Karpas-422 (cell line): ENCODE results near the gene CDHR2. TPM values are rescaled to one million over a fixed set of nuclear protein-coding genes. Genes with fewer than 3 reads are reported as not detected.
A peak's percentile ranks its signal among the peaks of the same experiment; 100 is the strongest.

Source experiments
- DNase-seq: peaks from one replicate; pipeline ENCODE4 v3.0.0-alpha.2; 2015
- H2AFZ ChIP-seq: fragments of 200-600 bp; sonication (generic); 2 replicates; pipeline ENCODE4 v1.6.1; 2014; ENCODE audit warnings: antibody characterized with exemption, low read length, mixed read lengths
- H3K27ac ChIP-seq: fragments of 200-600 bp; sonication (generic); 2 replicates; pipeline ENCODE4 v1.5.1; 2014; ENCODE audit warnings: mild to moderate bottlenecking, low read length, moderate library complexity
- H3K27me3 ChIP-seq: fragments of 200-600 bp; sonication (generic); 2 replicates; pipeline ENCODE4 v1.6.1; 2014; ENCODE audit warnings: low read length, mixed read lengths
- H3K36me3 ChIP-seq: fragments of 200-600 bp; sonication (generic); 2 replicates; pipeline ENCODE4 v1.6.1; 2014; ENCODE audit warnings: low read length, mixed read lengths; ENCODE audit not compliant: insufficient read depth
- H3K4me1 ChIP-seq: fragments of 200-600 bp; sonication (generic); 2 replicates; pipeline ENCODE4 v1.6.1; 2014; ENCODE audit warnings: mild to moderate bottlenecking, low read length, mixed read lengths
- H3K4me2 ChIP-seq: fragments of 200-600 bp; sonication (generic); 2 replicates; pipeline ENCODE4 v1.6.1; 2014; ENCODE audit warnings: low read length, low read depth, mild to moderate bottlenecking; ENCODE audit not compliant: poor library complexity, severe bottlenecking
- H3K4me3 ChIP-seq: fragments of 200-600 bp; sonication (generic); 2 replicates; pipeline ENCODE4 v1.5.1; 2014; ENCODE audit warnings: mild to moderate bottlenecking, antibody characterized with exemption, low read length, mixed read lengths
- H3K79me2 ChIP-seq: fragments of 200-600 bp; sonication (generic); 2 replicates; pipeline ENCODE4 v1.6.1; 2014; ENCODE audit warnings: mild to moderate bottlenecking, low read length, mixed read lengths
- H3K9ac ChIP-seq: fragments of 200-600 bp; sonication (generic); 2 replicates; pipeline ENCODE4 v1.6.0; 2014; ENCODE audit warnings: low read length
- H3K9me2 ChIP-seq: fragments of 200-600 bp; sonication (generic), shearing (Covaris generic); replicated peaks from 2 replicates; pipeline ENCODE4 v1.6.0; 2014; ENCODE audit warnings: mild to moderate bottlenecking, low read length, moderate library complexity; ENCODE audit not compliant: insufficient read depth
- H3K9me3 ChIP-seq: fragments of 300-700, 200-600 bp; sonication (generic); 2 replicates; pipeline ENCODE4 v1.6.1; 2014; ENCODE audit warnings: low read length, mixed read lengths
- H4K20me1 ChIP-seq: fragments of 200-600 bp; sonication (generic); 2 replicates; pipeline ENCODE4 v1.6.1; 2014; ENCODE audit warnings: mild to moderate bottlenecking, antibody characterized with exemption, low read length, low read depth; ENCODE audit not compliant: insufficient read depth
- total RNA-seq: library from RNA; depleted of rRNA; stranded (reverse); fragments of >200 nt; shearing (Covaris generic); gene quantifications from 2 replicates; pipeline ENCODE4 v1.2.3, GENCODE V29; 2014; ENCODE audit warnings: low replicate concordance

CDHR2 gene
- total RNA-seq, 1 experiment from 2014 or later, result 0.07 TPM

GRCh38 chr5:176574297-176574591 is 25.1 kb downstream of the CDHR2 start:
- no peak overlapping the region for H2AFZ ChIP-seq
- H3K4me2 ChIP-seq, result no peak overlapping the region
- H3K9ac ChIP-seq, result no peak overlapping the region
- H3K79me2 ChIP-seq, result no peaks in the 10 kb centered on the region
- no peaks in the 10 kb centered on the region for H3K36me3 ChIP-seq
- H3K4me3 ChIP-seq, result no peak overlapping the region
- H3K4me1 ChIP-seq, result peaks cover 6% of the 10 kb centered on the region; the same call in 1 of the 2 replicates
- DNase-seq, result peak; percentile 56
- H3K27me3 ChIP-seq, result no peaks in the 10 kb centered on the region
- H4K20me1 ChIP-seq, result no peaks in the 10 kb centered on the region
- H3K9me2 ChIP-seq, result no peaks in the 10 kb centered on the region
- H3K9me3 ChIP-seq, result no peaks in the 10 kb centered on the region
- no peak overlapping the region for H3K27ac ChIP-seq

- Histone ChIP-seq H3K9me3 (no peaks in the 10 kb centered on the region), H3K4me3 (no peak overlapping the region), H3K9me2 (no peaks in the 10 kb centered on the region), H3K4me2 (no peak overlapping the region), H3K4me1 (peaks cover 6% of the 10 kb centered on the region; the same call in 1 of the 2 replicates), H3K27ac (no peak overlapping the region), H3K79me2 (no peaks in the 10 kb centered on the region), H2AFZ (no peak overlapping the region), H3K36me3 (no peaks in the 10 kb centered on the region), H3K9ac (no peak overlapping the region), H3K27me3 (no peaks in the 10 kb centered on the region), H4K20me1 (no peaks in the 10 kb centered on the region)
- no peak for DNase-seq
These were observed 25.9 kb downstream of the CDHR2 start for GRCh38 chr5:176575066-176575465.

GRCh38 chr5:176575488-176576422 is 26.6 kb downstream of the CDHR2 start:
- Histone ChIP-seq H3K4me3 (no peak overlapping the region), H3K79me2 (no peaks in the 10 kb centered on the region), H3K4me1 (peaks cover 6% of the 10 kb centered on the region; the same call in 1 of the 2 replicates), H4K20me1 (no peaks in the 10 kb centered on the region), H3K27ac (no peak overlapping the region), H3K4me2 (no peak overlapping the region), H3K9ac (no peak overlapping the region), H3K9me3 (no peaks in the 10 kb centered on the region), H3K9me2 (no peaks in the 10 kb centered on the region), H3K36me3 (no peaks in the 10 kb centered on the region), H3K27me3 (no peaks in the 10 kb centered on the region), H2AFZ (no peak overlapping the region)
- DNase-seq, result no peak

- H3K9ac ChIP-seq, result no peak overlapping the region
- H3K9me2 ChIP-seq, result no peaks in the 10 kb centered on the region
- H4K20me1 ChIP-seq, result no peaks in the 10 kb centered on the region
- no peaks in the 10 kb centered on the region for H3K36me3 ChIP-seq
- no peak overlapping the region for H3K27ac ChIP-seq
- no peaks in the 10 kb centered on the region for H3K27me3 ChIP-seq
- H3K4me1 ChIP-seq, result peaks cover 6% of the 10 kb centered on the region; the same call in 1 of the 2 replicates
- no peaks in the 10 kb centered on the region for H3K79me2 ChIP-seq
- no peak overlapping the region for H2AFZ ChIP-seq
- no peak for DNase-seq
- no peaks in the 10 kb centered on the region for H3K9me3 ChIP-seq
- H3K4me3 ChIP-seq, result no peak overlapping the region
- H3K4me2 ChIP-seq, result no peak overlapping the region
These were observed 28.4 kb downstream of the CDHR2 start for GRCh38 chr5:176577312-176578176.

GRCh38 chr5:176578391-176578808 is 29.3 kb downstream of the CDHR2 start:
- peak overlapping the region; percentile 42; the same call in 1 of the 2 replicates for H2AFZ ChIP-seq
- H3K9me2 ChIP-seq, result no peaks in the 10 kb centered on the region
- H3K79me2 ChIP-seq, result no peaks in the 10 kb centered on the region
- H3K36me3 ChIP-seq, result no peaks in the 10 kb centered on the region
- no peaks in the 10 kb centered on the region for H3K27me3 ChIP-seq
- peaks cover 6% of the 10 kb centered on the region; the same call in 1 of the 2 replicates for H3K4me1 ChIP-seq
- H3K9ac ChIP-seq, result no peak overlapping the region
- H3K4me2 ChIP-seq, result no peak overlapping the region
- H4K20me1 ChIP-seq, result no peaks in the 10 kb centered on the region
- no peak overlapping the region for H3K27ac ChIP-seq
- DNase-seq, result peak; percentile 81
- H3K4me3 ChIP-seq, result no peak overlapping the region
- no peaks in the 10 kb centered on the region for H3K9me3 ChIP-seq

- Histone ChIP-seq H3K9me3 (no peaks in the 10 kb centered on the region), H3K27me3 (no peaks in the 10 kb centered on the region), H3K9ac (no peak overlapping the region), H3K4me1 (peaks cover 4% of the 10 kb centered on the region; the same call in 1 of the 2 replicates), H3K9me2 (no peaks in the 10 kb centered on the region), H3K36me3 (no peaks in the 10 kb centered on the region), H3K79me2 (no peaks in the 10 kb centered on the region), H4K20me1 (no peaks in the 10 kb centered on the region), H3K4me2 (no peak overlapping the region), H3K4me3 (no peak overlapping the region), H2AFZ (no peak overlapping the region), H3K27ac (no peak overlapping the region)
- no peak for DNase-seq
These were observed 30.2 kb downstream of the CDHR2 start for GRCh38 chr5:176579323-176579722.

GRCh38 chr5:176581361-176581760 is 32.2 kb downstream of the CDHR2 start:
- DNase-seq, result no peak
- no peak overlapping the region for H3K9ac ChIP-seq
- no peak overlapping the region for H3K4me2 ChIP-seq
- H3K27ac ChIP-seq, result no peak overlapping the region
- no peaks in the 10 kb centered on the region for H3K36me3 ChIP-seq
- no peaks in the 10 kb centered on the region for H3K79me2 ChIP-seq
- H3K4me3 ChIP-seq, result no peak overlapping the region
- H3K4me1 ChIP-seq, result no peaks in the 10 kb centered on the region
- H3K9me2 ChIP-seq, result no peaks in the 10 kb centered on the region
- no peak overlapping the region for H2AFZ ChIP-seq
- no peaks in the 10 kb centered on the region for H3K9me3 ChIP-seq
- H4K20me1 ChIP-seq, result no peaks in the 10 kb centered on the region
- no peaks in the 10 kb centered on the region for H3K27me3 ChIP-seq

- Histone ChIP-seq H2AFZ (no peak overlapping the region), H3K4me2 (no peak overlapping the region), H3K9me3 (no peaks in the 10 kb centered on the region), H3K27me3 (no peaks in the 10 kb centered on the region), H3K9me2 (no peaks in the 10 kb centered on the region), H3K9ac (no peak overlapping the region), H4K20me1 (no peaks in the 10 kb centered on the region), H3K4me3 (no peak overlapping the region), H3K79me2 (no peaks in the 10 kb centered on the region), H3K4me1 (no peaks in the 10 kb centered on the region), H3K36me3 (no peaks in the 10 kb centered on the region), H3K27ac (no peak overlapping the region)
- DNase-seq, result no peak
These were observed 33.9 kb downstream of the CDHR2 start for GRCh38 chr5:176583076-176583475.
